ENCODE data around the gene ZDHHC11B. TPM values are rescaled to one million over a fixed set of nuclear protein-coding genes. Genes with fewer than 3 reads are reported as not detected.
A peak's percentile ranks its signal among the peaks of the same experiment; 100 is the strongest.
"Not testable (repeated sequence)": the region's sequence is repeated elsewhere in the genome, so short reads cannot be mapped to it uniquely, and the experiment has no call there.

Gene ZDHHC11B
- total and polyA plus RNA-seq, 2 donors from 2014 or later, result 4.4 to 5.4 TPM

DNA sequence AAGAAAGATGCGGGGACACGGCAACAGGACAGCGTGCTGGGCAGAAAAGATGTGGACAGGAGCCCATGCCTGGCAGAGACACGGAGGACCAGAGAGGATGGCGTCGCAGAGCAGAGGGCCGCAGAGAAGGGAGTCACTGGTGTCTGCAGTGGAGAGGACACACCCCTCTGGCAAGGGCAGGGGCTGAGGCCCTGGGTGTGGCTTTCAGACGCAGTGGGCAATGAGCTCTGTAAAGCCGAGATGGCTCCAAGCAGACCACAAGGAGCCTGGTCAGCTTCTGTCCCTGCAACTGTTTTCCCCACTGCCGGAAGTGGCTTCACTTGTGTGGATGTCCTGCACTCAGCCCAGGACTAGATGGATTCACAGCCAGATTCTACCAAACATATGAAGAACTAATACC lies 4.2 kb upstream of the ZDHHC11B start:
- H3K36me3 ChIP-seq (ENCODE audit: control insufficient read depth in 2 of 3, insufficient read depth in 3 of 3, low read length in 3 of 3); H3K9ac ChIP-seq (ENCODE audit: low read length in 3 of 3); H3K4me1 ChIP-seq (ENCODE audit: control insufficient read depth in 2 of 3, insufficient read depth in 2 of 3, low read depth in 1 of 3, low read length in 3 of 3); intact Hi-C loops (cut with DNase I); H3K4me3 ChIP-seq (ENCODE audit: low read length in 3 of 3); H3K27me3 ChIP-seq (ENCODE audit: control insufficient read depth, insufficient read depth, low read length); H3K9me3 ChIP-seq (ENCODE audit: control insufficient read depth in 2 of 3, insufficient read depth in 1 of 3, low read length in 3 of 3); FAIRE-seq; H3K27ac ChIP-seq (ENCODE audit: low read depth in 2 of 2, low read length in 2 of 2): not testable (repeated sequence)
- DNase-seq, result peak in 1 of 5 donors; percentile 20

DNA sequence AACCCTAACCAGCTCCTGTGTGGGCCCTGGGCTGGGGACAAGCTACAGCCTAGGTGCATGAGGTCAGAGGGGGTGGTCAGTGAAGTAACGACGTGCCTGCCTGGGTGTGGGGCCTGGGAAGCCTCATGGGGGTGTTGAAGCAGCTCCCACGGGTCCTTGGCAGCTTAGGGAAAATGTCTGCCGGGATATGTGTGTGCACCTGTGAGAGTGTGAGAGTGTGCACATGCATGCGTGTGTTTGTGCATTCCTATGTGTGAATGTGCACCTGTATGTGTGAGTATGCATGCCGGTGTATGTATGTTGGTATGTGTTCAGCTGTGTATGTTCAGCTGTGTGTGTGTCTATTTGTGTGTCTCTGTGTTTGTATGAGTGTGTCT lies 3.3 kb upstream of the ZDHHC11B start:
- FAIRE-seq; H3K36me3 ChIP-seq (ENCODE audit: control insufficient read depth in 2 of 3, insufficient read depth in 3 of 3, low read length in 3 of 3); H3K4me1 ChIP-seq (ENCODE audit: control insufficient read depth in 2 of 3, insufficient read depth in 2 of 3, low read depth in 1 of 3, low read length in 3 of 3); H3K27me3 ChIP-seq (ENCODE audit: control insufficient read depth, insufficient read depth, low read length); H3K4me3 ChIP-seq (ENCODE audit: low read length in 3 of 3); H3K27ac ChIP-seq (ENCODE audit: low read depth in 2 of 2, low read length in 2 of 2); H3K9ac ChIP-seq (ENCODE audit: low read length in 3 of 3); intact Hi-C loops (cut with DNase I); H3K9me3 ChIP-seq (ENCODE audit: control insufficient read depth in 2 of 3, insufficient read depth in 1 of 3, low read length in 3 of 3): not testable (repeated sequence)
- DNase-seq, result peak in 1 of 5 donors; percentile 27

DNA sequence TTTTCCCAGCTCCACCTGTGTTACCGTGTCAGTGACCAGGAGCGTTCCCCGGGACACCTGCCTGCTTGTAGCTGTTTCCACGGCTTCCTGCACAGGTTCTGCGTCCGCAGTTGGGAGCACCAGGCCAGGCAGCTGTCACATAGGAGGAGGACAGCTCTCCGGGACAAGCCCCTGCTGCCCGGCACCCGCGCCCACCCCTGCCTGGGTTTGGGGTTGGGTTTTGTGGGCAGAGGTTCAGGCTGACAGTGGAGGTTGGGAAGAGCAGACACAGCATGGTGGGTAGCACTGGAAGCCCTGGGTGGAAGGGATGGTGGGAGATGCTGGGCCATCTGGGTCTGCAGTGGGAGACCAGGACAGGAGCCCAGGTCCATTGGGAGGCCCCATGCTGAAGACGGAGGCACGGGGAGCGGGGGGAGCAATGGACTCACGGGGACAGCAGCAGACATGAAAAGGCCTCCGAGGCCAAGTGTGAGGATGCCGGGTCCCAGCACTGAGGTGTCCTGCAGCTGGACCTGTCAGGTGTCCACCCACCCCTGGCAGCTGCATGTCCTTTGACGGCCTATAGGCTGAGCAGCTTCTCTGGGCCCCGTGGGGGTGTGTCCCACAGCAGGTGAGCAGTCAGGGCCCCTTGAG lies 2.8 kb upstream of the ZDHHC11B start:
- H3K4me1 ChIP-seq (ENCODE audit: control insufficient read depth in 2 of 3, insufficient read depth in 2 of 3, low read depth in 1 of 3, low read length in 3 of 3); H3K4me3 ChIP-seq (ENCODE audit: low read length in 3 of 3); H3K27ac ChIP-seq (ENCODE audit: low read depth in 2 of 2, low read length in 2 of 2); H3K27me3 ChIP-seq (ENCODE audit: control insufficient read depth, insufficient read depth, low read length); H3K9ac ChIP-seq (ENCODE audit: low read length in 3 of 3); H3K9me3 ChIP-seq (ENCODE audit: control insufficient read depth in 2 of 3, insufficient read depth in 1 of 3, low read length in 3 of 3); H3K36me3 ChIP-seq (ENCODE audit: control insufficient read depth in 2 of 3, insufficient read depth in 3 of 3, low read length in 3 of 3); FAIRE-seq; intact Hi-C loops (cut with DNase I): not testable (repeated sequence)
- peak in 1 of 5 donors; percentile 69 for DNase-seq

DNA sequence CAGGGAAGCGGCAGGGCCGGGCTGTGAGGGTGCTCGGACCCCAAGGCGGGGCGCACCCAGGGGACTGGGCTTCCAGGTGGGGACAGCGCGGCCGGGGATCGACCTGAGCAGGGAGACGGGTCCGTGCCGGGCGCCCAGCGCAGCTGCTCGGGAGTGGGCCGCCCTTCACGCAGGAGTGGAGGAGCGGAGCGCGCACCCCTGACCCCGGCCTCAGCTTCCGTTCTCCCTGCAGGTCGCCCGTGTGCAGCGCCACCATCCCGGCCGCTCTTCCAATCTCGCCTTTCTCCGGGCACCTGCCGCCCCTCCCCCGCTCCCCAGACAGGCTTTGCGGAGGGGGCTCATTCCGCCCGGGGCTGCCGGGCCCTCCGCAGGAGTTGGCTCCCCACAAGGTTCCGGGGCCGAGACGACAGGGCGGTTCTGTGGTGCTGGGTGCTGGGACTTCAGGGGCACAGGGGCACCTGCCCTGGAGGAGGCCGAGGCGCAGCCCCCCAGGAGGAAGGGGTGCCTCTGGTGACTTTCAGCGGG lies 714 bp upstream of the ZDHHC11B start:
- H3K27ac ChIP-seq (ENCODE audit: low read depth in 2 of 2, low read length in 2 of 2); intact Hi-C loops (cut with DNase I); FAIRE-seq; H3K9me3 ChIP-seq (ENCODE audit: control insufficient read depth in 2 of 3, insufficient read depth in 1 of 3, low read length in 3 of 3); H3K27me3 ChIP-seq (ENCODE audit: control insufficient read depth, insufficient read depth, low read length); H3K36me3 ChIP-seq (ENCODE audit: control insufficient read depth in 2 of 3, insufficient read depth in 3 of 3, low read length in 3 of 3); H3K4me1 ChIP-seq (ENCODE audit: control insufficient read depth in 2 of 3, insufficient read depth in 2 of 3, low read depth in 1 of 3, low read length in 3 of 3); H3K9ac ChIP-seq (ENCODE audit: low read length in 3 of 3); H3K4me3 ChIP-seq (ENCODE audit: low read length in 3 of 3): not testable (repeated sequence)
- peak in 3 of 5 donors; percentile 19 to 85 (median 33) for DNase-seq

DNA sequence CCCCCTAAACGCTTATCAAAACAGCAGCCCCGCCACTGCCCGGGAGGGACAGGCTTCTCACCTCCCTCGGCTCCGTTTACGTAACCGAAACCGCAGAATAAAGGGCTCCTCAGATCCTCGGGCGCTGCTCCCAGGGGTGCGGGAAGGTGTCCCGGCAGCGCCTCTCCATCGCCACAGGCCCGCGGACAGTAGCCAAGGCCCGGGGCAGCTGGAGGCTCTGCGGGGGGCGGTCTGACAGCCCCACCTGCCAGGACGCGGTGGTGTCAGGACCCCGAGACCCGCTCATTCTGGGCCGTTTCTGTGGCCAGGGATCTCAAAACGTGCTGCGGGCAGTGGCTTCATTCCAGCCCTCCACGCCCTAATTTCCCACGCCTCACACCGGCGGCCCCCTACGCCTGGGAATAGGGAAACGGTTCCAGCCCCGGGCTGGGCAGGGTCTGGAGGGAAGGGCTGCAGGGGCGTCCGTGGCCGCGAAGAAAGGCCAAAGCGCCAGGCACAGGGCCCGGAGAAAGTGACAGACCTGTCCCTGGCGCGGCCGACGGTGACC lies 575 bp downstream of the ZDHHC11B start:
- Histone ChIP-seq H3K4me3 (ENCODE audit: low read length in 3 of 3) (peak overlapping the region in 2 of 3 donors; percentile 6 to 43), H3K9ac (ENCODE audit: low read length in 3 of 3) (peak overlapping the region in 1 of 3 donors; percentile 19)
- H3K27ac ChIP-seq (ENCODE audit: low read depth in 2 of 2, low read length in 2 of 2); H3K9me3 ChIP-seq (ENCODE audit: control insufficient read depth in 2 of 3, insufficient read depth in 1 of 3, low read length in 3 of 3); H3K36me3 ChIP-seq (ENCODE audit: control insufficient read depth in 2 of 3, insufficient read depth in 3 of 3, low read length in 3 of 3); FAIRE-seq; H3K27me3 ChIP-seq (ENCODE audit: control insufficient read depth, insufficient read depth, low read length); H3K4me1 ChIP-seq (ENCODE audit: control insufficient read depth in 2 of 3, insufficient read depth in 2 of 3, low read depth in 1 of 3, low read length in 3 of 3); intact Hi-C loops (cut with DNase I): not testable (repeated sequence)
- DNase-seq, result peak; percentile 43 to 88 (median 58)

DNA sequence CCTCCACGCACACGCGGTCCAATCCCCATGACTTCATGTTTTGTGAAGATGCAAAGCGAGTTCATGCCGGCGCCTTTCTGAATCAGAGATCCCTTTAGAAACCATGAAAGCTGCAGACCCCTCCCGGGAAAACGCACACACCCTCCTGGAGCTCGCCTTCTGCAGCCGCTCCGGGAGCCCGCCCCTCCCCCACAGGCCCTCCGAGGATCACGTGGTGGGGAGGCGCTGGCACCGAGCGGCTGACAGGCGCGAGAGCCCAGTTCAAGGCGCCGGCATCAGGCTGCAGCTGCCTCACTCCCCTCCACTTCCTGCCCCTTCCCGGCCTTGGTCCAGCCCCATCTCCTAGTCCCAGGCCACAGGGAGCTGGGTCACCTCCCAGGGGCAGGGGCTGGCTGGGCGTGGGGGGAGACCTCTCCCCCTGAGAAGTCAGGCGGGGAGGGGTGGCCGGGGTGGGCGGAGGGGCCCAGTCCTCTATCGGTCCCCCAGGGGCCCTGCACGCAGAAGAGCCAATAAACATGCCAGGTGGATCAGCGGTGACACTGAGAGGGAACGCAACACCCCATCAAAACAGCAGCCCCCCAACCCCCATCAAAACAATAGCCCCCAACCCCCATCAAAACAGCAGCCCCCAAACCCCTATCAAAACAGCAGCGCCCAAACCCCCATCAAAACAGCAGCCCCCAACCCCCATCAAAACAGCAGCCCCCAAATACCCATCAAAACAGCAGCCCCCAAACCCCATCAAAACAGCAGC lies 1.3 kb downstream of the ZDHHC11B start:
- not testable (repeated sequence) for H3K27ac ChIP-seq (ENCODE audit: low read depth in 2 of 2, low read length in 2 of 2)
- DNase-seq, result peak in 1 of 5 donors; percentile 94

DNA sequence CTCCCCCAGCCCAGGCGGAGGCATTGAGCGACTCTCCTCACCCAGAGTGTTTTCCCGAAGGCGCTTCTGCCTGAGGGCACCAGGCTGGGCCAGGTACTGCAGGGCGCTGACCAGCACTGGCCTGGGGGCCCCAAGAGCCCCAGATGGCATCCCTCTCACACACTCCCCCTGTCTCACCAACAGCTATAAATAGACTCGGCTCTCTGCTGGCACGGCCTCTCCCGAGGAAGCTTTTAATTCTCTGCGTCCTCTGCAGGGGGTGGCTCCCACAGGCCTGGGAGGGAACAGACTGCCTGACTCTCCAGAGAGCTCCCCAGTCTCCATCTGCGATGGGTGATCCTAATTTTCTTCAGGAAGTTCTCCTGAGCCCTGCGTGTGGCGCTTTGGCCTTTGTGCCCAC lies 2.2 kb downstream of the ZDHHC11B start:
- H3K27ac ChIP-seq (ENCODE audit: low read depth in 2 of 2, low read length in 2 of 2); H3K9me3 ChIP-seq (ENCODE audit: control insufficient read depth in 2 of 3, insufficient read depth in 1 of 3, low read length in 3 of 3); DNase-seq; H3K4me3 ChIP-seq (ENCODE audit: low read length in 3 of 3); intact Hi-C loops (cut with DNase I); FAIRE-seq; H3K4me1 ChIP-seq (ENCODE audit: control insufficient read depth in 2 of 3, insufficient read depth in 2 of 3, low read depth in 1 of 3, low read length in 3 of 3); H3K9ac ChIP-seq (ENCODE audit: low read length in 3 of 3); H3K27me3 ChIP-seq (ENCODE audit: control insufficient read depth, insufficient read depth, low read length); H3K36me3 ChIP-seq (ENCODE audit: control insufficient read depth in 2 of 3, insufficient read depth in 3 of 3, low read length in 3 of 3): not testable (repeated sequence)

More for the DNA sequence above, 1.3 kb downstream of the ZDHHC11B start:
- H3K27me3 ChIP-seq (ENCODE audit: control insufficient read depth, insufficient read depth, low read length); intact Hi-C loops (cut with DNase I); H3K4me3 ChIP-seq (ENCODE audit: low read length in 3 of 3); H3K4me1 ChIP-seq (ENCODE audit: control insufficient read depth in 2 of 3, insufficient read depth in 2 of 3, low read depth in 1 of 3, low read length in 3 of 3); H3K9ac ChIP-seq (ENCODE audit: low read length in 3 of 3); H3K36me3 ChIP-seq (ENCODE audit: control insufficient read depth in 2 of 3, insufficient read depth in 3 of 3, low read length in 3 of 3); FAIRE-seq; H3K9me3 ChIP-seq (ENCODE audit: control insufficient read depth in 2 of 3, insufficient read depth in 1 of 3, low read length in 3 of 3): not testable (repeated sequence)

DNA sequence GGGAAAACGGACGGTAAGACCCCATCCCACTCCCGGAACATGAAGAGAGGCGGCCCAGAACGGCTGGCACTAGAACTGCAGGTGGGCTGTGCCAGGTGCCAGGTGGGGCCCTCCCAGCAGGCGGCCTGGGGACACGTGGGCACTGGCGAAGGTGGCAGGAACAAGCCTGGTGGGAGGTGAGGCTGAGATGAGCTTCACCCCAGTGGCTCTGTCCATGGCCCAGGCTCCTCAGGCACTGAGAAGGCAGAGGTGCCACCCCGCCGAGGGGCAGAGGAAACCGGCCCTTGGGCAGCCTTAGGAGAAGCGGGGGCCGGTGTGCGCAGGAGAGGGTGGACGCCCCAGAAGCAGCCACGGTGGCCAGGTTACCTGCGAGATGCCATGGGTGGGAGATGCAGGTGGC lies 4.0 kb downstream of the ZDHHC11B start:
- DNase-seq, result peak in 2 of 5 donors; percentile 31 to 83
- H3K4me3 ChIP-seq (ENCODE audit: low read length in 3 of 3); H3K4me1 ChIP-seq (ENCODE audit: control insufficient read depth in 2 of 3, insufficient read depth in 2 of 3, low read depth in 1 of 3, low read length in 3 of 3); H3K27me3 ChIP-seq (ENCODE audit: control insufficient read depth, insufficient read depth, low read length); FAIRE-seq; intact Hi-C loops (cut with DNase I); H3K27ac ChIP-seq (ENCODE audit: low read depth in 2 of 2, low read length in 2 of 2); H3K9ac ChIP-seq (ENCODE audit: low read length in 3 of 3); H3K9me3 ChIP-seq (ENCODE audit: control insufficient read depth in 2 of 3, insufficient read depth in 1 of 3, low read length in 3 of 3); H3K36me3 ChIP-seq (ENCODE audit: control insufficient read depth in 2 of 3, insufficient read depth in 3 of 3, low read length in 3 of 3): not testable (repeated sequence)
